ENCODE results near the gene PTAFR.

PTAFR gene, protein sequence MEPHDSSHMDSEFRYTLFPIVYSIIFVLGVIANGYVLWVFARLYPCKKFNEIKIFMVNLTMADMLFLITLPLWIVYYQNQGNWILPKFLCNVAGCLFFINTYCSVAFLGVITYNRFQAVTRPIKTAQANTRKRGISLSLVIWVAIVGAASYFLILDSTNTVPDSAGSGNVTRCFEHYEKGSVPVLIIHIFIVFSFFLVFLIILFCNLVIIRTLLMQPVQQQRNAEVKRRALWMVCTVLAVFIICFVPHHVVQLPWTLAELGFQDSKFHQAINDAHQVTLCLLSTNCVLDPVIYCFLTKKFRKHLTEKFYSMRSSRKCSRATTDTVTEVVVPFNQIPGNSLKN

DNA sequence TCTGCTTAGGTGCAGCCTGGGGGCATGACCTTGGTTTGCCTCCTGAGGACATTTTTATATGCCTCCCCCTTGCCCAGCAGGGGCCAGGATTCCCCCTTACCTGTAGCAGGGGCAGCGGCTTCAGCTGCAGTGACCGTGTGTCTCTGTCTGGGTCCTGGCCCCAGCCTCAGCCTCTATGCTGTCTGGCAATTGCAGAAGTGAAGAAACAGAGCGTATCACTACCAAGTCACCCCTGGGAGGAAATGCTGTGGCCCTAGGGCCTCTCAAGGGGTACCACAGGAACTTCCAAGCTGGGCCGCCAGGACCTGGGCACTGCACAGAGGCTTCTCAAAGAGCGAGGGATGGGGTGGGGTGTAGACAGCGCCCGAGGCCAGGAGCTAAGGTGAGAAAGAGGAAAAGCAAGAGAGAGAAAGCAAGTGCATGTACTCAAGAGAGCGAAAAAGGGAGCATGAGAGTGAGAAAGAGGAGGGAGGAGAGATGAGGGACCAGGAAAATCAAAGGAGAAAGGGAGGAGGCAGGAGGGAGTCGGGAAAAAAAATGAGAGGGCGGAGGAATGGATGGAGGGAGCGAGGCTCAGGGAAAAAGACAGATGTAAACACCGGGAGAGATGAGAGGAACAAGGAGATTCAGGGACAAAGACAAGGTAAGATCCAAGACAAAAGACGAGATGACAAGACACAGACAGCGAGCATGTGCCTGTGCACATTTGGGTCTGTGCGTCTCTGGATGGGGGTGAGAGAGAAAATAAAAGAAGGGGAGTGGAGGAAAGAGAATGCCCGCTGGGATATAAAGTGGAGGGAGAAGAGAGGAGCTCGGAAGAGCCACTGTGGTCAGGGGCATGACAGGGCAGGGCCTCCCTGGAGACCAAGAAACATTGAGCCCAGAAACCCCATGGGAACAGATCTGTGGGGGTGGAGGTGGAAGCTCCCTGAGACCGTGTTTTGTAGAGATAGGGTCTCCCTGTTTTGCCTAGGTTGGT is at the start of gene PTAFR:
TSS of gene PTAFR (minus strand) at position 199 of the 979 bp plus-strand sequence. CDS start 25,669 bp downstream, outside the sequence.
- DNase-seq (ENCODE audit: low read depth): no peak

DNA sequence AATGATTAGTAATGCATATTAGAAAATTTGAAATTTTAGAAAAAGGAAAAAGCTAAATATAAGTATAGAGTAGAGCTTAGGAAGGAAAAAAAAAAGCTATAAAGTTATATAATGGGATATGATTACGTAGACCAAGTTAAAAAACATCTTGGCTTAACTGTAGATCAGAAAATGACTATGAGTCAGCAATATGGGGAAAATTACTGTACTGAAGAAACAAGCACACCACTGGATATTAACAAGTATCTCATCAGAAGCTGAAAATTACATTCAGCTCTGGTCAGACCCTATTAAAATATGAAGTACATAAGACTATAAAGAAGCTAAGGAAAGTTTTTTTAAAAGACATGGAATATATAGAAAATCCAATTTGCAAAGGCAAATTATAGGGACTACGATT is 36.8 kb upstream of the PTAFR start:
- no peak for DNase-seq (ENCODE audit: low read depth)

DNA sequence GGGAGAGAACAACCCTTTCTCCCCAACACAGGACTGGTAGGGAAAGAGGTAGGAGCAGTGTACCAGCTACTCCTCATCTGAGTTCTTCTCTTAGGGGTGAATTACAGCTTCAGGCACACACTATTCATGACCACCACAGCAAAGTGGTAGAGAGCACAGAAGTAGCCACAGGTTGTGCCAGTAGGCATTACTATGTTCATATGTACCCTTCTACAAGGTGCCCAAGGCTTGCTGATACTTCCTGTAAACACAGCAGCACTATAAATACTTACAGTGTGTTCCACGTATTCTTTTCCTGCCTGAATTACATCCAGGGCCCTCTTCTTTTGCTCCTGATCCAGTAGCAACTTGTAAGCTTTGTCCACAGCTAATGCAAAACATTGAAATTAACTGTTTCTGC is 33.2 kb upstream of the PTAFR start:
- no peak for DNase-seq (ENCODE audit: low read depth)

DNA sequence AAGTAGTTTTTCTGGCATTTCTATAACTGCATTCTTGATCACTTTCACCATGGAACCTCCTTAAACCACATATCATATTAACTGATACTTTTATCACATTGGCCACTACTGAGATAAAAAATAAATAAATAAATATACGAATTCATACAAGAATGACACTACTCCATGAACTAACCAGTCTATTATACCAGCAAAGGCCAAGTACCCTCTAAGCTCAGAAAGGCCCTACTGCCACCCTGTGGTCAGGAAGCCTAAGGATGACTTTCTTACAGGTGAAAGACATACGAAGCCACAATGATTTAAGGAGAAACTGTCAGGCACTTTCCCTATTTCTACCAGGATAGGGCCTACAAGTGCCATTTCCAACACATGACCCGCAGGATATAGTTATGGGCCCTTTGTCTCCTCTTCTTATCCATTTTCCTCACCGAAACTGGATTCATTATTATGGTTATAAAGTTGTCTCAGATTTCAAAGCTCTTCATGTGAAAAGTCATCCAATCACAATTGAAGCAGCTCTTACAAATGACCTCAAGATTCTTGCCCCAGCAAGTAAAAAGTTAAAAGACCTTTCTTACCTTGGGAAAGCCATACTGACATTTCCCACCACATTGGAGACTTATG is 32.4 kb upstream of the PTAFR start:
- peak; percentile 47 for DNase-seq (ENCODE audit: low read depth)

DNA sequence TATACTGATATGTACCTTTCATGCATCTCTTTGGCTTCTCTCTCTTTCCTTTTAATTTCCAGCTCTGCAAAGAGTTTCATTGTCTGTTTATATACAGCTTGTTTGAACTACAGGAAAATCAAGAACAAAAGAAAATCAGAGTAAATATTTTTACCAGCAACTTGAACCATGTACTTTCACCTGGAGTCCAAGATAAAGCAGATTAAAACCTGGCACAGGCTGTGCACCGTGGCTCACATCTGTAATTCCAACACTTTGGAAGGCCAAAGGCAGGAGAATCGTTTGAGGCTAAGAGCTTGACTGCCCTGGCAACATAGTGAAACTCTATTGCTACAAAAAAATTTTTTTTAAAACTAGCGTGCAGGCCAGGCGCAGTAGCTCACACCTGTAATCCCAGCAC is 28.8 kb upstream of the PTAFR start:
- DNase-seq (ENCODE audit: low read depth): no peak

DNA sequence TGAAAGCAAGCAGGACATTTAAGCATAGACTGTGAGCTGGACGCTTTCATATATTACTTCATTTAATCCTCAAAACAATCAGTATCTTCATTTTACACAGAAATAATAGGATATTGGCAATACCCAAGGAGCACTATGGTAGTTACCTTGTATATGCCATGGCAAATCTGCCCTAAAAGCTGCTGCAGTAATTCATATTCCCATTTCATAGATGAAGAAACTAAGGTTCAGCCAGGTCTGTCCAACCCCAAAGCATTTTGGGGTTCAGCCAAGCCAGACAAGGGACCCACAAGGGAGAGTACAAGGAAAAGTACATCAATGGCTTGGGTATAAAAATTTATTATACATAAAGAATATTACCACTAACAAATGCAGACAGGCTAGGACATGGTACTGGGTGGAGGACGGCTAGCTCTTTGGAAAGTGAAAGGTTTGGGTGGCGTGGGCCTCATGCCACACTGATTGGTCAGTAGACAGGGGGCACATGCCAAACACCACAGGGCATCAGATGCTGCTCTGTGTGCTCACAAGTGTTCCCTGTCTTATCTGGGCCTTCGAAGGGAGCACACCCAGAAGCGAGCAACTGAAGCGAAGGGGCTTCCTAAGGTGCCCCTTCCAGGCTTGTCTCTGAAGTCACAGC is 23.9 kb upstream of the PTAFR start:
- DNase-seq (ENCODE audit: low read depth): no peak

DNA sequence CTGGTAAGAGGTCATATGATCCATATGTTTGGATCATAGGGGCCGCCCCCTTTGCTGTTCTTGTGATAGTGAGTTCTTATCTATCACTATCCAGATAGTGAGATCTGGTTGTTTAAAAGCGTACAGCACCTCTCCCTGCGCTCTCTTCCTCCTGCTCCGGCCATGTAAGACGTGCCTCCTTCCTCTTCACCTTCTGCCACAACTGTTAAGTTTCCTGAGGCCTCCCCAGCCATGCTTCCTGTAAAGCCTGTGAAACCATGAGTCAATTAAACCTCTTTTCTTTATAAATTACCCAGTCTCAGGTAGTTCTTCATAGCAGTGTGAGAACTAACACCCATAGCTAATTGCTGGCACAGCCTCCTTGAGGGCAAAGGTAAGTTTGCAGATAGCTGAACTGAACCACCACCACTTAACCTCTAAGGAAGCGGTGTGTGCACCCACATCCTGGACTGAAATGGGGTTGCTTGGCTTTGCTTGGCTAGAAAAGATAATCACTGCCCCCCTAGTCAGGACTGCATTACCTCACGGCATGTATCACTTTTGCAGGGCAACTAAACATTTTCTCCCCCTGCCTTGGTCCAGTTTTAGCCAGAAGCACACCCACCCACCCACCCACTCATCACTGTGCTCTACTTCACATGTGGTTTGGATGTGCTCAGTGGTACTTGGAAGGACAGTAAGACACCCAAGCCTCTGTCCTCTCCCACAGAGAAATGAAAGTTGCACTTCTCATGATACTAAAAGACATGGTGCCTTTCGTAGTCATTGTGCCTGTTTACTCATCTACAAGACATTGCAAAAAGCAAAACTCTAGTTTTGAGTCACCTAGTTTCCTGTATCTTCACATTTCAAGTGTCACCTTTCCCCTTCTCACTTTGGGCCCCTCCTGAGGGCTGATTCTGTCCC is 23.1 kb upstream of the PTAFR start:
- no peak for DNase-seq (ENCODE audit: low read depth)

DNA sequence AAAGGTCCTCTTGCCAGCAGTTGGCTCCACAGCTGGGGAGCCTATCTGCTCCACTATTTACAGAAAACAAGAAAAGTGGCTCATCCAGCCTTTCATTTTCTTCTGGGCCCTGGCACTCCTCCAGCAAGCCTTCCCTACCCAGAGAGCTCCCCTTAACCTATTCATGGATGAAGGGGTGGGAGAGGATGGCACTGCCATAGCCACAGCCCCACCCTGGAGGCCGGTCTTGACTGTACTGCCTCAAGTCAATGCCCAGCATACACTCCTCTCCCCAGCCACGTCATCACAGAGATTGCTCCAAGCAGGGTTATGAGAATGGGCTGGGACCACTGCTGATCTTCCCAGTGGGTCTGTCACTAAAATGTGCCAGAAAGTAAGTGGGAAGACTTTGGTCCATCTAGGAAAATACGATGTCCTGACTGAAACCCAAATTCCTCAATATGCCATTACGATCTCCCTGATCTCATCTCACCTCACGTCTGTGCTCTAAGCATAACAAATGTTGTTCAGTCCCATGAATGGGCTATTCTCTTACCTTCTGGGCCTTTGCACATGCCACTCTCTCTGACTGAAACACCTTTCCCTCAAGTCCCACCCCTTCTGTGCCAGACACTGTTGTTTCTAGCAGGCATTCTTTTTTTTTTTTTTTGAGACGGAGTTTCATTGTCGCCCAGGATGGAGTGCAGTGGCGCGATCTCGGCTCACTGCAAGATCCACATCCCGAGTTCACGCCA is 21.4 kb upstream of the PTAFR start:
- DNase-seq (ENCODE audit: low read depth): no peak

DNA sequence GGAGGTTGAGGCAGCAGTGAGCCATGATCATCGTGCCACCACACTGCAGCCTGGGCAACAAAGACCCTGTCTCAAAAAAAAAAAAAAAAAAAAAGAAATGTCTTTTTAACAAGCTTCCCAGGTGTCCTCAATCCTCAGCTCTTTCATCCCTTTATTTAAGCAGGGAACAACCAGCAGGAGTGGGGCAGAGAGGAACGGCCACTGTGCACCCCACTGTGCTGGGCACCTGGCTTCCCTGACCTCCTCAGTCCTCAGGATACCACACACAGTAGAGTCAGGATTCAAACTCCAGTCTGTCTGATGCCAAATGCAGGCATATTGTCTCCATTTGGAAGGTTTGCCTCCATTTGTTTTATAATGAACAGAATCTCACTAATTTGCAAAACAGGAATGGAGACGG is 19.8 kb upstream of the PTAFR start:
- no peak for DNase-seq (ENCODE audit: low read depth)

DNA sequence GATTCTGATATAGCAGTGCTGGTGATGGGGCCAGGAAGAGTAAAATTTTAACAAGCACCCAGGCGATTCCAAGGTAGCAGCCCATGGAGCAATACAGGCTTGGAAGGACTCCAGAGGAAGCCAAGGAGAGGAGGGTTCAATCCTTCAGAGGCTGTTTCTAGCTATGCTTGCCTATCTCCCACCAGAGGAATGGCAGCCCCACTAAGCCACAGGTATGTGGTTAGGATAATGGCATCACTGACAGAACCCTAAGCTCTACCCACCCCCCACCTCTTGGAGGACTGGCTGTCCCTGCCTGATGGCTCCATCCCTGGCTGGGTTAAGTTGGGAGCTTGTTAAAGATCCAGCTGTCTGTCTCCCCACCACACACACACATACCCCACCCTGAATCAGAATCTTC is 19.3 kb upstream of the PTAFR start:
- no peak for DNase-seq (ENCODE audit: low read depth)

DNA sequence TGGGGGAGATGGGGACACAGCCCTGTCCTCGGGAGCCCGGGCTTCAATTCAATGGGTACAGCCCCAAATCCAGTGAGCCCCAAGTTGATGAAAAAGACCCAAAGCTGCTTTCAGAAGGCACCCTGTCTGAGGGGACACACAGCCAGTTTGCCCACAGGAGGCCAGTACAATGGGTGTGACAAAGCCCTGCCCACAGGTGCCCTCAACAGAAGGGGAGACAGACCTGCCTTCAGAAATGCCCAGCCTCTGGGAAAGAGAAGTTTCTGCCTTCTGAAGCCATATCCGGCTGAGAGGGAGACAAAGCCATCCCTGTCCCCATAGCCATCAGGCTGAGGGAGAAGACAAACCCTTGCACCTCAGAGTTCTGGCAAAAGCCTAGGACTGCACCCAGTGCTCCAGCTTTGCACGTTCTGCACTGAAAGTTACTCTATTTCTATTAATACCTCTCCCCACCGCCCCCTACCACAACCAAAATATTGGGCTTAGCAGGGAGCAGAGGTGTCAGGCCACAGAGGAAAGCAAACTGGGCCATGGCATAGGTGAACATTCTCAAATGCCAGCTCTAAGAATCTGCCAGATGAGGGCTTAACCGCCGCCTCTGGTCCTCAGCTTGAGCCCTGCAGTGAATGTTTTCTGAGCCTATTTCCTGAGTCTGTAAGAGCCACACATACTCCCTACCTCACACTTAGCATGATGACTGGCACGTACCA is 18.0 kb upstream of the PTAFR start:
- DNase-seq (ENCODE audit: low read depth): no peak

DNA sequence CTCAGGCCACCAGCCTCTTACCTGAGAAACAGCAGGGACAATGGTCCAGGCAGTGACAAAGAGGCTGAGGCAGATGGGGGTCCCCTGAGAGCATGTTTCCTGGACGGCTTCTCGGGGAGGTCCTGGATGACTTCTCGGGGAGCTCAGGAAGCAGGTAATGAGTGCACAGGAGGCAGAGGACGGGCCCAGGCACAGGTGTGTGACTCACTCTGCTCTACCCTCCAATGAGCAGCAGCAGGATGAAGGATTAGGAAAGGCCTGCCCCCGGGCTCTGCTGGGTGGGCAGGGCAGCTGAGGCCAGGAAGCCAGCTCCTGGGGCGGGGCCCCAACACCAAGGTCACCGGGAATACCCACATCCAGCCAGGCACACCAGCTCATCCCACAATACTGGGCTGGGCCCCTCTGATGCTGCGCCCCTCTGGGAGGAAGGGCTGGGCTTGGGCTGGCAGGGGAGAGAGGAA is 17.2 kb upstream of the PTAFR start:
- no peak for DNase-seq (ENCODE audit: low read depth)

DNA sequence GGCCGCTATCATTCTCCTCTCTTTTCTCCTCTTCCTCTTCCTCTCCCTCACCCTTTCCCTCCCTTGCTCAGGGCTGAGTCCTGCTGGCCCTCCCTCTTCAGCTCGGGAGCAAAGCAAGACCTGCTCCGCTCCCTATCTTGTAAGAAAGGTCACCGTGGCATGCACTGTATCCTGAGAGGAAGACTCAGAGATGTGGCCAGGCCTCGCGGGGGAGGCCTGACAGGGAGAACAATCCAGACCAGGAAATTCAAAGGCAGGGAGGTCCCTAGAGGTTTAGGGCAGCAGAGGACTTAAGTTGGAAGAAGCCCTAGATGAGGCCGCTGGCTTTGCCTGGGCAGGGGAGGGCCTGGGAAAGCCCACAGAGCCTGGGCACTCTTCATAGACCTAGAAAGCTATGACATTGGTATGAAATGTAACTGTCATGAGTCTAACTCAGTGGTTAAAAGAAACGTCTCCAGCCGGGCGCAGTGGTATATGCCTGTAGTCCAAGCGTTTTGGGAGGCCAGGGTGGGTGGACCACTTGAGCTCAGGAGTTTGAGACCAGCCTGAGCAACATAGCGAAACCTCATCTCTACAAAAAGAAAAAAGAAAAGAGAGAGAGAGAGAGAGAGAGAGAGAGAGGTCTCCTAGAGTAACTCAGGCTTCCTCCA is 14.6 kb upstream of the PTAFR start:
- DNase-seq (ENCODE audit: low read depth): no peak

DNA sequence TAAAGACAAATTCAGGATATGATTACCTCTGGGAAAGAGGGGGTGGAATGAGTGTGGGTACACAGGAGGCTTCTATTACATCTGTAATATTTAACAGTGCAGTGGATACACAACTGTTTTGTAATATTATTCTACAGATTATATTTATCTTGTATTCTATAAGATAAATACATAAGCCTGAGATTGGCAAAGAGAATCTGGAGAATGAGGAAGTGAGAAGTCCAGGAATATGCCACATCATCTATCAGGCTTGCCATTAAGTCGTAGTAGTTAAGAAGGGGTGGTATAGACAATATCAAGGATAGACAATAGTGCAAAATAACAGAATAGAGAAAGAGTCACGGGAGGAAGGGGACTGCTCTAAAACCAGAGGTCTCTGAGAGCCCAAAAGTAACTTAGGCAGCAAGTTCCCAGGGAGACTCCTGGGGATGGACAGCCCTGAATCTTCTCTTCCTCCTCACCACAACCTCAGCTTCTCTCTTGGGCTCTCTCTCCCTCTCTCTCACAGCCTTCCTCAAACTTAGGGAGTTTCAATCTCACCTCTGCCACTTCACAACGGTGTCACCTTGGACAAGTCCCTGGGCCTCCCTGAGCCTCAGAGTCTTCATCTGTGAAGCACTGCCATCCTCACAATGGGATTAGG is 14.0 kb upstream of the PTAFR start:
- no peak for DNase-seq (ENCODE audit: low read depth)

DNA sequence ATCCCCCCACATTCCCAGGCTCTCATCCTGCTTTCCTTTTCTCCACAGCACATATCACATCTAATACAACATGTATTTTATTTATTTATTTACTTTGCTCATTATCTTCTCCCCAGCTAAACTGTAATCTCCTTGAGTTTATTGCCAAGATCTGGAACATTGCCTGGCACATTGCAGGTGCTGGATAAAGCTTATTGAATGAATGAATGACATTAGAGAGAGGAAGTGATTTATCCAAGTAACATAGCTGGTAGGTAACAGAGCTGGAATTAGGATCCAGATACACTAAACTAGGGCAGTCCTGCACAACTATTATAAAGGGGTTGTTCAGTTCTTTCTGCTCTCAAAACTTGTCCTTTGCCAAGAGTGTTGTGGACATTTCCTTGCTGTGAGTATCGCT is 8.6 kb upstream of the PTAFR start:
- no peak for DNase-seq (ENCODE audit: low read depth)

DNA sequence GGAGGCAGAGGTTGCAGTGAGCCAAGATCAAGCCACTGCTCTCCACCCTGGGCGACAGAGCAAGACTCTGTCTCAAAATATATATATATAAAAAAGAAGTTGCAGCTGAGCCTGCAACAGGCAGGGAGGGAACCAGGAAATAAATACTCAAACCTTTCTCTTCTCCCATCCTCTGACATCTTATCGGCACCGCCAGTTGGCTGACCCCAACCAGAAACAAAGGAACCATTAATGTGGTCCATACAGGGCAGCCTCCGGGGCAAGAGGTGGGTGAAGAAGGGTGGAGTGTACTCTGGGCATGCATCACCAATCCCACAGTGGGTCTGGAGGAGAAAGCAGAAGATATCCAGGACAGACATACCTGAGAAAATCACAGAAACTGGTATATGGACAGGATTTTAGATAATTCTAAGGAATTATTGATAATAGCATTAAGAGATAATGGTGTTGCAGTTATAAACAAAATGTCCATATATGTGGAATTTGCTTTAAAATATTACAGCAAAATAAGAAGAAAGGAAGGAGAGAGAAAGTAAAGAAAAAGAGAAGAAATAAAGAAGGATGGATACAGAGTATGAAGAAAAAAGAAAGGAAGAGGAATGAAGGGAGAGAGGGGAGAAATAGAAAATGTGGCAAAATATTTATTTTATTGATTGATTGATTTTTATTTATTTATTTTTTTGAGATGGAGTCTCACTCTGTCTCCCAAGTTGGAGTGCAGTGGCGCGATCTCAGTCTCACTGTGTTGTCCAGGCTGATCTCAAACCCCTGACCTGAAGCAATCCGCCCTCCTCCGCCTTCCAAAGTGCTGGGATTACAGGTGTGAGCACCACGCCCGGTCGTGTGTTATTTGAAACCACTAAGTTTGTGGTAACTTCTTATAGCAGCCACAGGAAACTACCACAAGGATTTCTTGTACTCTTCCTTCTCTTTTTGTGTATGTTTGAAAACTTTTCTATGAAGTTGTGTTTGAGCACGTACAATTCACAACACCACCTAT is 4.1 kb upstream of the PTAFR start:
- DNase-seq (ENCODE audit: low read depth): no peak

Data from stromal cell of bone marrow (primary cell).